Adrenal gland (tissue), 12 donors: Measurements from ENCODE around the gene ZBTB7B. TPM values are rescaled to one million over a fixed set of nuclear protein-coding genes. Genes with fewer than 3 reads are reported as not detected.

ENCODE experiments used
- DNase-seq, 7 donors: peaks; one replicate each; pipeline ENCODE4 v3.0.0-alpha.2; 2019 to 2020
- H3K27ac ChIP-seq, 5 donors: fragments of 200-600 bp; sonication (generic) in 4 of 5; 1 replicate in 3 of 5; 2 replicates in 2 of 5; pipeline versions ENCODE4 v1.5.1 to v1.8.0; 2016 to 2020; ENCODE audit warnings: mild to moderate bottlenecking in 1 of 5
- H3K27me3 ChIP-seq: fragments of 200-600 bp; 2 replicates; pipeline ENCODE4 v1.8.0; 2021
- H3K36me3 ChIP-seq, 2 donors: fragments of 200-600 bp; replicated peaks in 1 of 2; 1 replicate in 1 of 2; 2 replicates in 1 of 2; pipeline versions ENCODE4 v1.5.1 to v1.8.0; 2018 to 2022
- H3K4me1 ChIP-seq, 2 donors: fragments of 200-600 bp; replicated peaks in 1 of 2; 1 replicate in 1 of 2; 2 replicates in 1 of 2; pipeline versions ENCODE4 v1.5.1 to v1.8.0; 2018 to 2021
- H3K4me3 ChIP-seq, 4 donors: fragments of 200-600 bp; sonication (generic) in 3 of 4; one replicate each; pipeline ENCODE4 v1.5.1; 2016 to 2018
- H3K9me3 ChIP-seq, 3 donors: fragments of 200-600 bp; sonication (generic) in 1 of 3; replicated peaks in 1 of 3; 1 replicate in 2 of 3; 2 replicates in 1 of 3; pipeline versions ENCODE4 v1.5.1 to v1.8.0; 2016 to 2021
- POLR2A ChIP-seq, 2 donors: fragments of 450-650 bp; IDR thresholded peaks; one replicate each; pipeline ENCODE4 v1.6.1; 2017; ENCODE audit warnings: antibody characterized with exemption in 2 of 2, mild to moderate bottlenecking in 2 of 2, moderate library complexity in 1 of 2
- WGBS, 4 donors: extraction: QIAGEN DNeasy Blood & Tissue Kit in 2 of 4; methylation state at CpG; one replicate each; pipeline versions ENCODE4 v1.1.5 to v1.1.7; 2013 to 2017; 5-methylcytosine and 5-hydroxymethylcytosine counted together
- intact Hi-C, 2 donors: fragments of 100-400 bp; cut with DNase I; formaldehyde crosslinking; loops; one replicate each; pipeline versions ENCODE4 v1.14.1 to v1.15.0; 2022 to 2023
- polyA plus RNA-seq, 3 donors: library from polyadenylated mRNA; stranded (reverse); fragments of 200-250 nt in 2 of 3; fragments of 350-450 nt in 1 of 3; fragmentation: Illumina TruSeq in 1 of 3; extraction: RNeasy Lipid Tissue Mini Kit (QIAGEN cat#74804) in 1 of 3; gene quantifications; one replicate each; pipeline ENCODE4 v1.2.3, GENCODE V29; 2013 to 2014
- total RNA-seq, 9 donors: library from RNA; depleted of rRNA in 4 of 9; stranded (reverse); fragments of >200 nt in 4 of 9; fragments of 120-200 nt in 1 of 9; fragmentation: NEBNext Ultra II Directional in 1 of 9; extraction: Animal tissue kit (Norgen Biotek cat#: 25700) in 1 of 9; gene quantifications; one replicate each; pipeline versions ENCODE4 v1.1.0 to v1.2.4, GENCODE V29; 2013 to 2023
- TF ChIP-seq, protein P1 (sequence below), 6 experiments: fragments of 450-650 bp in 4 of 6; fragments of 200-600 bp in 2 of 6; sonication (generic) in 1 of 6; IDR thresholded peaks; 1 replicate in 5 of 6; 2 replicates in 1 of 6; pipeline versions ENCODE4 v1.5.1 to v1.8.0; 2016 to 2021; ENCODE audit warnings: antibody characterized with exemption in 6 of 6, mild to moderate bottlenecking in 2 of 6, moderate library complexity in 1 of 6
- donor health status: healthy with polysubstance abuse.
- donor health status: Bipolar disorder and iron deficiency.
- donor health status: DM: yes; HTN: yes; CAD: no.
- donor health status: DM: no; HTN: no; CAD: no.
- donor health status: DM: no; HTN: no; CAD: no.
- donor health status: DM: yes; HTN: yes; CAD: no.

ZBTB7B gene
- total and polyA plus RNA-seq, 12 donors = 22.4 to 126 (median 75.9) TPM

GRCh38 chr1:155035936-155036335, 33.3 kb downstream of the ZBTB7B start:
- H3K4me1 ChIP-seq = no peaks in the 10 kb centered on the region
- 73 to 83% (median 79%) methylated on average over 2 of the region's 2 CpGs for WGBS, 4 donors
- intact Hi-C loops = no loop called here

DNA sequence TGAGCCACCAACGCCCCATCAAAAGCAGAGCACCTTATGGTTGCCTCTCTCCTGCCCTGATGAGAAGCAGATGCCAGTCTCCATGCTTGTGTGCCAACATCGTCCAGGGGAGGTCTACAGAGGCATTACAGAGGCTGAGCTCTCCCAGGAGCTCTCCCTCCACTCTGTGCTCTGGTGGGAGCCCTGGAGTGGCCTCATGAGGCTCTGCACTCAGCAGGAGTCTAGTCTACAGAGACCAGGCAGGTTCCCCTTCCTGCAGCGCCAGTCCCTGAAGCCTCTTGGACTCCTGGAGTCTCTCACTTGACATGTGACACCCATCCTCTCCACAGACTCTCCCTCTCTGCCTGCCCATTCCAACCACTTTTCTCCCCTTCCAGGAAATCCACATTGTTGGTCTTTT, 34.4 kb downstream of the ZBTB7B start:
- no peak overlapping the region for H3K4me3 ChIP-seq
- no peak for TF ChIP-seq POLR2A (IDR thresholded peaks at IDR 0.05)
- TF ChIP-seq, protein P1, sequence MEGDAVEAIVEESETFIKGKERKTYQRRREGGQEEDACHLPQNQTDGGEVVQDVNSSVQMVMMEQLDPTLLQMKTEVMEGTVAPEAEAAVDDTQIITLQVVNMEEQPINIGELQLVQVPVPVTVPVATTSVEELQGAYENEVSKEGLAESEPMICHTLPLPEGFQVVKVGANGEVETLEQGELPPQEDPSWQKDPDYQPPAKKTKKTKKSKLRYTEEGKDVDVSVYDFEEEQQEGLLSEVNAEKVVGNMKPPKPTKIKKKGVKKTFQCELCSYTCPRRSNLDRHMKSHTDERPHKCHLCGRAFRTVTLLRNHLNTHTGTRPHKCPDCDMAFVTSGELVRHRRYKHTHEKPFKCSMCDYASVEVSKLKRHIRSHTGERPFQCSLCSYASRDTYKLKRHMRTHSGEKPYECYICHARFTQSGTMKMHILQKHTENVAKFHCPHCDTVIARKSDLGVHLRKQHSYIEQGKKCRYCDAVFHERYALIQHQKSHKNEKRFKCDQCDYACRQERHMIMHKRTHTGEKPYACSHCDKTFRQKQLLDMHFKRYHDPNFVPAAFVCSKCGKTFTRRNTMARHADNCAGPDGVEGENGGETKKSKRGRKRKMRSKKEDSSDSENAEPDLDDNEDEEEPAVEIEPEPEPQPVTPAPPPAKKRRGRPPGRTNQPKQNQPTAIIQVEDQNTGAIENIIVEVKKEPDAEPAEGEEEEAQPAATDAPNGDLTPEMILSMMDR (IDR thresholded peaks at IDR 0.05) = no peak
- H3K27me3 ChIP-seq = no peaks in the 10 kb centered on the region
- H3K4me1 ChIP-seq = no peaks in the 10 kb centered on the region
- H3K36me3 ChIP-seq = no peaks in the 10 kb centered on the region
- DNase-seq = no peak
- WGBS, 4 donors = 87 to 94% (median 92%) methylated on average over 3 of the region's 3 CpGs
- intact Hi-C loops = no loop called here
- H3K9me3 ChIP-seq = no peaks in the 10 kb centered on the region
- H3K27ac ChIP-seq = no peak overlapping the region

More at GRCh38 chr1:155035936-155036335, 33.3 kb downstream of the ZBTB7B start:
- Histone ChIP-seq H3K4me3 (no peak overlapping the region), H3K9me3 (no peaks in the 10 kb centered on the region), H3K36me3 (no peaks in the 10 kb centered on the region), H3K27ac (no peak overlapping the region), H3K27me3 (no peaks in the 10 kb centered on the region)
- TF ChIP-seq POLR2A (IDR thresholded peaks at IDR 0.05) = no peak
- TF ChIP-seq, protein P1 (IDR thresholded peaks at IDR 0.05) = no peak
- no peak for DNase-seq

DNA sequence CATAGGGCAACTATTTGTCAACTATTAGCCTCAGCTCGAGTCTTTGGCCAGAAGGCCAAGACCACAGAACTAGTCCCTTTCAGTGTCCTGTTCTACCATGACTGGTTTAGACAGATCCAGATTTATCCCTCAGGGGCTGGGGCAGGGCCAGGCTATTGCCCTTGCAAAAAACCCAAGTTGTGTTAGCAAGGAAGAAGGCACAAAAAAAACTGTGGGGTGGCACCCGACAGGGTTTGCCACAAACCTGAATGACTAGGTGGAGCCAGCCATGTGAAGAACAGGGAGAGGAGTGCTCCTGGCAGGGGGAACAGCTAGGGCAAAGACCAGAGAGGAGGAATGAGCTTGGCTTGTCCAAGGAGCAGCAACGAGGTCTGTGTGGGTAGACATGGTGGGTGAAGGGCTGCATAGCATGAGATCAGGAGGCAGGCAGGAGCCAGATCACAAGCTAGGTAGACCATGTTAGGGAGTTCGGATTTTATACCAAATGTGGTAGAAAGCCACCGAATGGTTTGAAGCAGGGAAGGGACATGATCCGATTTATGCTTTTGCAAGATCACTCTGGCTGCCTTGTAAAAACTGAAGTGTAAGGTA, 35.3 kb downstream of the ZBTB7B start:
- H3K36me3 ChIP-seq = no peaks in the 10 kb centered on the region

GRCh38 chr1:155038602-155039307, 36.2 kb downstream of the ZBTB7B start:
- no peak for DNase-seq
- Histone ChIP-seq H3K27me3 (no peaks in the 10 kb centered on the region), H3K4me1 (no peaks in the 10 kb centered on the region), H3K36me3 (no peaks in the 10 kb centered on the region), H3K27ac (no peak overlapping the region), H3K9me3 (no peaks in the 10 kb centered on the region), H3K4me3 (no peak overlapping the region)
- TF ChIP-seq, protein P1 (IDR thresholded peaks at IDR 0.05) = no peak
- intact Hi-C loops = no loop called here
- 63 to 70% (median 67%) methylated on average over 8 of the region's 8 CpGs for WGBS, 4 donors

More for the DNA sequence above, 35.3 kb downstream of the ZBTB7B start:
- no peak overlapping the region for H3K27ac ChIP-seq
- intact Hi-C loops = no loop called here
- no peak overlapping the region for H3K4me3 ChIP-seq
- DNase-seq = no peak
- no peaks in the 10 kb centered on the region for H3K27me3 ChIP-seq
- H3K4me1 ChIP-seq = no peaks in the 10 kb centered on the region
- TF ChIP-seq POLR2A (IDR thresholded peaks at IDR 0.05) = no peak
- TF ChIP-seq, protein P1 (IDR thresholded peaks at IDR 0.05) = no peak
- WGBS, 4 donors = 86 to 93% (median 89%) methylated on average over 6 of the region's 6 CpGs
- no peaks in the 10 kb centered on the region for H3K9me3 ChIP-seq
